ENCODE data around the gene FAM169A.
"Not testable (repeated sequence)": the region's sequence is repeated elsewhere in the genome, so short reads cannot be mapped to it uniquely, and the experiment has no call there.

The FAM169A gene

DNA sequence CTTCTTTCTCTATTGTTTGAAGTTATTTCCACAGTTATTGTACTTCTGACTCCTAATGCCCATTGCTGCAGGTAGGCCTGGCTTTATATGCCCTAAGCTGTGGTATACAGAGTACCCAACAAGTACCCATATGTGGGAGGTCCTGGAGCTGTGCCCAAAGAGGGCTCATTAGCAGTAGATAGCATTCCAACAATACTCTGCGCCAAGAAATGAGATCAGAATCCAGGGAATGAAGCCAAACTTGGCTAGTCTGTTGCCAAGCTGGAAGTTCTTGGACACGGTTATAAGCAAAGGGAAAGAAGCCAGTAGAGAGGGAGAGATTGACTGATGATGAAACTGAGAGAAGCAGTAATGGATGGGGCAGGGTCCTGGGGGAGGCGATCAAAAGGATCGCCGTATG is 29.7 kb upstream of the FAM169A start:
- no peak for TF ChIP-seq CTCF (IDR thresholded peaks at IDR 0.05; ENCODE audit: insufficient read depth, low read length, missing control alignments)
- CTCF ChIA-PET: interaction anchor here (0.6 to 2.1 kb wide), 2 partner anchors 24 to 29 kb away, joined by 4 to 8 read pairs; no protein-coding TSS in a partner anchor
- peak; percentile 59 for DNase-seq (ENCODE audit: low read depth, low spot score)
- H3K4me3 ChIP-seq (ENCODE audit: low read depth, low read length): no peak overlapping the region
- POLR2A ChIA-PET: no interaction called here

DNA sequence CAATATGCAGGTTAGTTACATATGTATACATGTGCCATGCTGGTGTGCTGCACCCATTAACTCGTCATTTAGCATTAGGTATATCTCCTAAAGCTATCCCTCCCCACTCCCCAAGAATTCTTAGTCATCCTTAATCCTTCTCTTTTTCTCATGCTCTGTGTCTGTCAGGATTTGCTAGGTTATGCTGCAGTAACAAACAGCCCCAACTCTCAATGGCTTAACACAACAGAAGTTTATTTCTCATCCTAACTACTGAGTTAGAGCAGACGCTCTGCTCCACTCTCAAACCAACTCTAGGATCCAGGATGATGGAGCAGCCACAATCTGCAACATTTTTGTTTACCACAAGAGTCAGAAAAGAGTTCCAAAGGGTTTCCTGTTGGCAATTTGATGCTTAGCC is 28.2 kb upstream of the FAM169A start:
- no peak overlapping the region for H3K4me3 ChIP-seq (ENCODE audit: low read depth, low read length)
- no peak for DNase-seq (ENCODE audit: low read depth, low spot score)
- ChIA-PET CTCF (no interaction called here), POLR2A (no interaction called here)
- TF ChIP-seq CTCF (IDR thresholded peaks at IDR 0.05; ENCODE audit: insufficient read depth, low read length, missing control alignments): no peak

DNA sequence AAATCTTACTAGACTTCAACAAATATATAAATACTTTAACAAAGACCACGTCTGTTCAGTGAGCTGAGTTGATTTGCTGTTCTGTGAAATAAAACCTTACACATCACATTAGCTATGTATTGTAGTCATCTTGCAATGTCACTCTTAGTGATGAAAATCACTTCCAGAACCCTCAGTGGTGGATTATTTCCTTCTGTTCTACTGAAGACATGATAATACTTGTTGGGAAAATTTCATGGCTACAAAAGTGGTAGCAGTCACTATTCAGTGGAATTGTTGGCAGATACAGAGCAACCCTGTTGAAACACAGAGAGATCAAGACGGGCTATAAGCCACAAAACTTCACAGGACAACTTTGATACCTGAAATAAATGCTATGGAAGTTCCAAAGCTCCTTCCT is 26.7 kb upstream of the FAM169A start:
- no peak for DNase-seq (ENCODE audit: low read depth, low spot score)
- no peak for TF ChIP-seq CTCF (IDR thresholded peaks at IDR 0.05; ENCODE audit: insufficient read depth, low read length, missing control alignments)
- CTCF ChIA-PET: no interaction called here
- POLR2A ChIA-PET: no interaction called here
- no peak overlapping the region for H3K4me3 ChIP-seq (ENCODE audit: low read depth, low read length)

- POLR2A ChIA-PET: no interaction called here
- CTCF ChIA-PET: no interaction called here
- H3K4me3 ChIP-seq (ENCODE audit: low read depth, low read length): no peak overlapping the region
- TF ChIP-seq CTCF (IDR thresholded peaks at IDR 0.05; ENCODE audit: insufficient read depth, low read length, missing control alignments): no peak
- no peak for DNase-seq (ENCODE audit: low read depth, low spot score)
These were observed 23.4 kb upstream of the FAM169A start for GRCh38 chr5:74889523-74890105.

GRCh38 chr5:74888117-74888516 is 21.9 kb upstream of the FAM169A start:
- ChIA-PET CTCF (no interaction called here), POLR2A (no interaction called here)
- no peak for TF ChIP-seq CTCF (IDR thresholded peaks at IDR 0.05; ENCODE audit: insufficient read depth, low read length, missing control alignments)
- DNase-seq (ENCODE audit: low read depth, low spot score): no peak
- H3K4me3 ChIP-seq (ENCODE audit: low read depth, low read length): no peak overlapping the region

DNA sequence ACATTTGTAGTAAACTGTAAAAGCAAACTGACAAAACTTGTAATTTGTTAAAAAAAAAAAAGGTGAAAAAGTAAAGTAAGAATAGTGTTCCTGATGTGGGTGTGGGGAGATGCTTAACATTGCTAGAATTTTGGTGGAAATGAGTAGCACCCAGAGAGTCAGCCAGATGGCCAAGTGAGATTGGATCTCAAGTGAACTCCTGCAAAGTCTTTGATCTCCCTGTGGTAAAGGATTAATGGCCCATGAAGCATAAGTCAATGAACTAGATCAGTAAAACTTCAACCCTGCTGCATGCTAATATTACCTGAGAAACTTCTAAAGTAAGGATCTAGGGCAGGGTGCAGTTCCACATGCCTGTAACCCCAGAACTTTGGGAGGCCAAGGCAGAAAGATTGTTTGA is 19.0 kb upstream of the FAM169A start:
- no peak for TF ChIP-seq CTCF (IDR thresholded peaks at IDR 0.05; ENCODE audit: insufficient read depth, low read length, missing control alignments)
- no peak overlapping the region for H3K4me3 ChIP-seq (ENCODE audit: low read depth, low read length)
- ChIA-PET CTCF (no interaction called here), POLR2A (no interaction called here)
- no peak for DNase-seq (ENCODE audit: low read depth, low spot score)

GRCh38 chr5:74882379-74883134 is 16.4 kb upstream of the FAM169A start:
- CTCF ChIA-PET; POLR2A ChIA-PET; DNase-seq (ENCODE audit: low read depth, low spot score); H3K4me3 ChIP-seq (ENCODE audit: low read depth, low read length): not testable (repeated sequence)
